Measurements from ENCODE around the gene TSPAN3. TPM values are rescaled to one million over a fixed set of nuclear protein-coding genes. Genes with fewer than 3 reads are reported as not detected.

The TSPAN3 gene
- total RNA-seq, 1 donor from 2014 or later: 292 TPM

DNA sequence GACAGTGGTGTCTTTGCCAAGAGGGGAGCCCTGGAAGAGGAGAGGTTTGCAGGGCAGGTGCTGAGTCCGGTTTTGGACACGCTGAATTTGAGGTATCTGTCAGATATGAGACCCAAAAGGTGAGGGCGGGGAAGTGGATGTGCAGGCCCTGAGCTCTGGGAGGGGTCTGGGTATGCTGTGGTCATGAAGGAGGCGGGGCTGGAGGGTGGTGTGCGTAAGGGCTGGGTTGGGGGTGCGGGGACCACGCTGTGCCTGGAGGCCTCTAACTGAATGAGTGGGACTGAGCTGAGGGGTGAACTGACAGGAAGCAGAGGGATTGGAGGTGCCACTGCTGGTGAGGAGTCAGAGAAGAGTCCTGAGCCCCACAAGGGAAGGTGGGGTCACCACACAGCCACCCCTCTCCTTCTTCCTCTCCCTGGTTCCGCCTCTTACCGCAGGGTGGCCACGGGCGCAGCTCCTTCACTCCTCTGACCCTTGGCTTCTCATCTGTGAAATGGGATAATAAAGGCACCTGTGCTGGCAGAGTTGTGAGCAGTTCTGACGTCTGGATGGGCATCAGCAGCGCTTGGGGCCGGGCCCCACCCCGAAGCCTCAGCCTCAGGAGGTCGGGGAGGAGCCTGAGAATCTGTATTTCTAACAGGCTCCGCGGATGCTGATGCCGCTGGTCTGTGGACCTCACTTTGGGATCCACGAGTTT, 47.2 kb downstream of the TSPAN3 start:
- no peaks in the 10 kb centered on the region for H3K27me3 ChIP-seq (ENCODE audit: low read depth)
- H3K4me3 ChIP-seq: no peak overlapping the region
- intact Hi-C loops (cut with DNase I): no loop called here
- H3K9me3 ChIP-seq: no peaks in the 10 kb centered on the region
- H3K27ac ChIP-seq: no peak overlapping the region
- ATAC-seq: no peak
- peaks cover 12% of the 10 kb centered on the region for H3K4me1 ChIP-seq
- TF ChIP-seq, protein P1, sequence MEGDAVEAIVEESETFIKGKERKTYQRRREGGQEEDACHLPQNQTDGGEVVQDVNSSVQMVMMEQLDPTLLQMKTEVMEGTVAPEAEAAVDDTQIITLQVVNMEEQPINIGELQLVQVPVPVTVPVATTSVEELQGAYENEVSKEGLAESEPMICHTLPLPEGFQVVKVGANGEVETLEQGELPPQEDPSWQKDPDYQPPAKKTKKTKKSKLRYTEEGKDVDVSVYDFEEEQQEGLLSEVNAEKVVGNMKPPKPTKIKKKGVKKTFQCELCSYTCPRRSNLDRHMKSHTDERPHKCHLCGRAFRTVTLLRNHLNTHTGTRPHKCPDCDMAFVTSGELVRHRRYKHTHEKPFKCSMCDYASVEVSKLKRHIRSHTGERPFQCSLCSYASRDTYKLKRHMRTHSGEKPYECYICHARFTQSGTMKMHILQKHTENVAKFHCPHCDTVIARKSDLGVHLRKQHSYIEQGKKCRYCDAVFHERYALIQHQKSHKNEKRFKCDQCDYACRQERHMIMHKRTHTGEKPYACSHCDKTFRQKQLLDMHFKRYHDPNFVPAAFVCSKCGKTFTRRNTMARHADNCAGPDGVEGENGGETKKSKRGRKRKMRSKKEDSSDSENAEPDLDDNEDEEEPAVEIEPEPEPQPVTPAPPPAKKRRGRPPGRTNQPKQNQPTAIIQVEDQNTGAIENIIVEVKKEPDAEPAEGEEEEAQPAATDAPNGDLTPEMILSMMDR (IDR thresholded peaks at IDR 0.05): no peak
- H3K36me3 ChIP-seq: no peaks in the 10 kb centered on the region
- no peak for DNase-seq

DNA sequence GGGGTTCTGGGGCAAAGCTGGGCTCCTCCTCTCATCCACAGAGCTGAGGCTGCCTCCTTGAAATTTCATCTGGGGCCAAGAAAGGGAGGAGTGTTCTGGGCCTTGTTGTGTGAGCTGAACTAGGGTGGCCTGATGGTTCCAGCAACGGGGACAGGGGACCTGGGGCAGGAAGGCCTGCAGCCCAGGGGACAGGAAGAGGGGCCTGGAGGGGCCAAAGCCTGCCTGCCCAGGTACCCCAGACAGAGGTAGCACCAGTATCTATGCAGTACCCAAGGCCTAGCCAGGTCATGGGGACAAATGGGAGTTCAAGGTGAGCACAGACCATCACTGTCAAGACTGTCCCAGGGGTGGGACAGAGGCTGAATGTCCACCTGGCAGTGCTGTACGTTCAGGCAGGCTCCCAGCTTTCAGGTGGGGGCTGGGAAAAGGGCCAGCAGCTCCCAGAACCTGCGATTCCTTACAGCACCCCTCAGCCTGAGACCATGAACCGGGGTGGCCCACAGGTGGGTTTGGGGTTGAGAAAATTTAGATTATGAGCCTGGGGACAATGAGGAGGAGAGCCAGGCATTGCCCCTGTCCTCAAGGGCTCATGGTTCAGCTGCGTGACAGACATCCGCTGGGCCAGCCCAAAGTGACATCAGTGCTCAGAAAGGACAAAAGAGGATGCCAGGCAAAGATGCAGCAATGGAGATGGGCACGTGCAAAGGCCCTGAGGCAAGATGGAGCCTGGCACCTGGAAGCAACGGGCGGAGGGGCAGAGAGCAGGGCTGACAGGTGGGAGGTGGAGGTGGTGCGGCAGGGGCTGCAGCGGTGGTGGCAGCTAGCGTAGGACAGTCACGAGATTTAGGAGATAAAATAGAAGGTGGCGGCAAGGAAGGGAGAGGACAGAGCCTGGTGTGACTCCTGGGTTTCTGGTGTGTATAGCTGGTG, 48.0 kb downstream of the TSPAN3 start:
- no peak overlapping the region for H3K27ac ChIP-seq
- H3K27me3 ChIP-seq (ENCODE audit: low read depth): no peaks in the 10 kb centered on the region
- intact Hi-C loops (cut with DNase I): no loop called here
- no peaks in the 10 kb centered on the region for H3K9me3 ChIP-seq
- TF ChIP-seq, protein P1 (IDR thresholded peaks at IDR 0.05): no peak
- H3K4me3 ChIP-seq: no peak overlapping the region
- H3K36me3 ChIP-seq: no peaks in the 10 kb centered on the region
- H3K4me1 ChIP-seq: peaks cover 7% of the 10 kb centered on the region
- DNase-seq (no peak), ATAC-seq (no peak)

DNA sequence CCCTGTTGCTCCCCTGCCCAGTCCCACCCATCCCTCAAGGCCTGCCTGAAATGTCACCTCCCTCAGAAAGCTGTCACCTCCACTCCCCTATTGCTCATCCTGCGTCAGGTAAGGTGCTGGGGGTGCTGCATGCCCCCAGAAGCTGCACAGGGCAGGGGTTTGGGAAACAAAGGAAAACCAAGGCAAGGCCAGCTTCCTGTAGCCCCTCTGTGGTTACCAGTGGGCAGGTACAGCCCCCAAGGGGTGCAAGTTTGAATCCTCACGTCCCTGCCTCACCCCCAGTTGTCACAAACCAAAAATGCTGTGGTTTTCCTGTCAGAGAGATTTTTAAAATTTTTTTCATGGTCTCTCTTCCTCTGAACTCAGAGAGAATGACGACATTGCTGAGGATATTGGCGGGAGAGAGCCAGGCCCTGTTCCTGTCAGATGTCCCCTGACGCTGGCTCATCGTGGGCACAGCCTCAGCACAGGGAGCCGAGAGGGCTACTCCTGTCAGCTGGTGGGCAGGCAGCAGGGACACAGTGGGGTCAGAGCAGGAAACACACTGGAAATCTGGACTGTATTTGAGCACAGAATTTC, 49.0 kb downstream of the TSPAN3 start:
- no peaks in the 10 kb centered on the region for H3K9me3 ChIP-seq
- TF ChIP-seq, protein P1 (IDR thresholded peaks at IDR 0.05): no peak
- H3K4me1 ChIP-seq: peaks cover 7% of the 10 kb centered on the region
- peak; percentile 44 for DNase-seq
- ATAC-seq: no peak
- no peak overlapping the region for H3K27ac ChIP-seq
- intact Hi-C loops (cut with DNase I): no loop called here
- H3K4me3 ChIP-seq: no peak overlapping the region
- no peaks in the 10 kb centered on the region for H3K27me3 ChIP-seq (ENCODE audit: low read depth)
- no peaks in the 10 kb centered on the region for H3K36me3 ChIP-seq

DNA sequence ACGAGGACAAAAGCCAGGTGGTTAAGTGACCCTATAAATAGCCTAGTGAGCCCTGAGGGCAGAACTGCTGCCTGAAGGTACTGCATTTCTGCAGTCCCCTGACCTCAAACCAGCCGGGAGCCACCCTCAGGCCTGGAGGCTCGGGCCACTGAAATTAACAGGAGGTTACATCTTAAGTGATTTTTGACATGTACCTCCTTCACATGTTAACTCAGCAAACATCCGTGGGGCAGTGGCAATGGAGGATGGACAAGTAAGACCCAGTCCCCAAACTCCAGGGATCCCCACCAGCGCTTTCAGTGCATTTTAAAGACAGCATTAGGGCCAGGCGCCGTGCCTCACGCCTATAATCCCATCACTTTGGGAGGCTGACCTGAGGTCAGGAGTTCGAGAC, 49.8 kb downstream of the TSPAN3 start:
- intact Hi-C loops (cut with DNase I): no loop called here
- no peak for ATAC-seq
- Histone ChIP-seq H3K9me3 (no peaks in the 10 kb centered on the region), H3K27me3 (ENCODE audit: low read depth) (no peaks in the 10 kb centered on the region), H3K4me3 (no peak overlapping the region), H3K4me1 (peaks cover 7% of the 10 kb centered on the region), H3K36me3 (no peaks in the 10 kb centered on the region), H3K27ac (no peak overlapping the region)
- peak; percentile 10 for DNase-seq
- TF ChIP-seq, protein P1 (IDR thresholded peaks at IDR 0.05): no peak

DNA sequence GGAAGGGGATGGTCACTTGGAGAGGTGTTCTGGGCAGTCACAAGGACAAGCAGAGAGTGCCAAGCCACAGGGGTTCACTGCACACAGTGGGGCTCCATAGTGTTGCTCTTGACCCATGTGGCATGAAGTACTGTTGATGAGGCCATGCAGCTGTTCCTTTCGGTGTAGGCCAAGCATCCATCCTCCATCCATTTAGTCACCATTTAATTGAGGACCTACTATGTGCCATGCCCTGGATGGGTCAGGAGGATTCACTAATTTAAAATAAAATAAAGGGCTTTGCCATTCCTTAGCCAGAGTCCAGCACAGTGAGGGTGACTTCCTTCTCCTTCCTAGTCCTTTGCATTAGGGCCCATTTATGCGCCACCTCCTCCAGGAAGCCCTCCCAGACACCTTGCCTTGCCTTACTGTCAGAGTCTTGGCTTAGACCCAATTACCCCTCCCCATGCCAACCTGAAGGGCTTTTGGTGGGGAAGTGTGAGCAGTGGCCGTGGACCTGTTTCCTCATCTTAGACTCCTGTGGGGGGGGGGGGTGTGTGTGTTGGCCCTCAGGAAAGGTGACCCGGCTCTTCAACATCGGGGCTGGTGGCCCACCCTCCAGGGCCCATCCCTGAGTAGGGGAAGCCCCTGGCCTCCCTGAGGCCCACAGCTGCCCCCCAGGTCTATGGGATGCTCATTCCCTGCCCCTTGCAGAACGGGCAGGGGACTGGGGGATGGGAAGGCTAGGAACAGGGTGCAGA, 50.4 kb downstream of the TSPAN3 start:
- H3K27me3 ChIP-seq (ENCODE audit: low read depth): no peaks in the 10 kb centered on the region
- TF ChIP-seq, protein P1 (IDR thresholded peaks at IDR 0.05): no peak
- DNase-seq (no peak), ATAC-seq (no peak)
- no peak overlapping the region for H3K27ac ChIP-seq
- intact Hi-C loops (cut with DNase I): no loop called here
- no peak overlapping the region for H3K4me3 ChIP-seq
- H3K36me3 ChIP-seq: no peaks in the 10 kb centered on the region
- peaks cover 11% of the 10 kb centered on the region for H3K4me1 ChIP-seq
- no peaks in the 10 kb centered on the region for H3K9me3 ChIP-seq

Data from lower lobe of right lung (tissue), 2 donors.